ENCODE data around the gene PRELID3B.

The PRELID3B gene

DNA sequence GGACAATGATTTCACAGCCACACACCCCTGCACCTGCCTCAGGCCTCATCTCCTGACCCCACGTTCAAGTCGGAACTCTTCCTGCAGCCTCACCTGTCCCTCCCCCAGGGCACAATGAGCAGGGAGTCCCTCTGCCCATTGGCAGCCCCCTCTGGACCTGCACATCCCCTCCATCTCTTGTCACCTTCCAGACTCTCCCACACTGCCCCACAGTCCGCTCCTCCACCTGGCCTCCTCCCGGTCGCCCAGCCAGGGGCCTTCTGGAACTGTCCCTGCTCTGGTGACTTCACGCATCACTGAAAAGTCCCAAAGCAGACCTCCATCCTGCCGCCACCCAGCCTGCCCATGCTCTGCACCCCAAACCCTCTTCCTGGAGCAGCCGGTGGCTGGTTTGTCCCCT lies 40.2 kb downstream of the PRELID3B start:
- Mint-ChIP-seq H3K4me3 (no peak overlapping the region), H3K36me3 (ENCODE audit: insufficient read depth) (peaks cover 24% of the 10 kb centered on the region), H3K27me3 (no peaks in the 10 kb centered on the region), H3K27ac (ENCODE audit: low read depth) (peak overlapping the region; percentile 80), H3K4me1 (peaks cover 43% of the 10 kb centered on the region), H3K9me3 (no peaks in the 10 kb centered on the region)
- no peak for DNase-seq (ENCODE audit: low spot score in 2 of 2)
- no peak for ATAC-seq (replicated peaks; ENCODE audit: extremely low read depth, poor library complexity, severe bottlenecking)

DNA sequence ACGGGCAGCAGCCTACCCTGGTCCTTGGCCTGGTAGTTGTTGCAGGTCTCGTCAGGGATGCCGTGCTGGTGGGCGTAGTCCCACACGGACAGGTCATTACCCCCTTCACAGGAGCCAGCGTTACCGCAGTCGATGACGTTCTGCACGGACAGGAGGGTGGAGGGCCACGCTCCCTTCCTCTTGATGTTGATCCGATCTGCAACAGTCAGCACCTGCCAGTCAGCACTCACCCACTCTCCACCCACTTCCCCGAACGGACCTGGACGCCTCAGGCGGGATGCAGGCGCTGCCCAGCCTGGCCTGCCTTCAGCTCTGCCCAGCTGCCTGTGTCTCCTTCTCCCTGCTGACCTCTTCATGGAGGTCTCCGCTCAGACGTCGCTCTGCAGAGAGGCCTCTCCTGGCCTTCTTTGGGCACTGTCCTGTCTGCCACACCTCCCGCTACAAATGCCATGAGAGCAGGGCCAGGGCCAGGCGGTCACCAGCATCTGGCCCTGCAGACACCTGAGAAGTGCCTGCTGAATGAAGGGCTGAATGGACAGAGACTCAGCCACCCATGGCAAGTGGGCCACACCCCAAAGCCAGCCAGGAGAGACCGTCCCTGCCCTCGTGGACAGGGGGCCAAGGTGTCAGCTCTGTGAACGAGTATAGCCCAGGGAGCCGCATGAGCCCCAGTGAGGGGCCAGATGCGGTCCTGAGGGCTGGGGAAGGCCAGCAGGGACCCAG lies 41.0 kb downstream of the PRELID3B start:
- Mint-ChIP-seq H3K4me3 (no peak overlapping the region), H3K9me3 (no peaks in the 10 kb centered on the region), H3K36me3 (ENCODE audit: insufficient read depth) (peaks cover 28% of the 10 kb centered on the region), H3K27me3 (no peaks in the 10 kb centered on the region), H3K27ac (ENCODE audit: low read depth) (no peak overlapping the region), H3K4me1 (peaks cover 42% of the 10 kb centered on the region)
- DNase-seq (ENCODE audit: low spot score in 2 of 2) = no peak
- no peak for ATAC-seq (replicated peaks; ENCODE audit: extremely low read depth, poor library complexity, severe bottlenecking)

GRCh38 chr20:59001068-59001448 lies 41.5 kb downstream of the PRELID3B start:
- H3K4me1 Mint-ChIP-seq = peaks cover 39% of the 10 kb centered on the region
- H3K4me3 Mint-ChIP-seq = no peak overlapping the region
- ATAC-seq (replicated peaks; ENCODE audit: extremely low read depth, poor library complexity, severe bottlenecking) = no peak
- DNase-seq (ENCODE audit: low spot score in 2 of 2) = no peak
- no peaks in the 10 kb centered on the region for H3K9me3 Mint-ChIP-seq
- peaks cover 32% of the 10 kb centered on the region for H3K36me3 Mint-ChIP-seq (ENCODE audit: insufficient read depth)
- no peak overlapping the region for H3K27ac Mint-ChIP-seq (ENCODE audit: low read depth)
- H3K27me3 Mint-ChIP-seq = no peaks in the 10 kb centered on the region

- H3K9me3 Mint-ChIP-seq = no peaks in the 10 kb centered on the region
- no peak overlapping the region for H3K4me3 Mint-ChIP-seq
- H3K27ac Mint-ChIP-seq (ENCODE audit: low read depth) = peak overlapping the region; percentile 38
- peaks cover 35% of the 10 kb centered on the region for H3K4me1 Mint-ChIP-seq
- H3K27me3 Mint-ChIP-seq = no peaks in the 10 kb centered on the region
- H3K36me3 Mint-ChIP-seq (ENCODE audit: insufficient read depth) = peaks cover 38% of the 10 kb centered on the region
- no peak for ATAC-seq (replicated peaks; ENCODE audit: extremely low read depth, poor library complexity, severe bottlenecking)
- DNase-seq (ENCODE audit: low spot score in 2 of 2) = no peak
These were observed 42.3 kb downstream of the PRELID3B start for GRCh38 chr20:59000326-59000725.

GRCh38 chr20:58998656-58999055 lies 43.9 kb downstream of the PRELID3B start:
- Mint-ChIP-seq H3K27me3 (no peaks in the 10 kb centered on the region), H3K9me3 (no peaks in the 10 kb centered on the region), H3K4me3 (no peak overlapping the region), H3K4me1 (peaks cover 20% of the 10 kb centered on the region), H3K36me3 (ENCODE audit: insufficient read depth) (peaks cover 43% of the 10 kb centered on the region), H3K27ac (ENCODE audit: low read depth) (no peak overlapping the region)
- ATAC-seq (replicated peaks; ENCODE audit: extremely low read depth, poor library complexity, severe bottlenecking) (no peak), DNase-seq (ENCODE audit: low spot score in 2 of 2) (no peak)

DNA sequence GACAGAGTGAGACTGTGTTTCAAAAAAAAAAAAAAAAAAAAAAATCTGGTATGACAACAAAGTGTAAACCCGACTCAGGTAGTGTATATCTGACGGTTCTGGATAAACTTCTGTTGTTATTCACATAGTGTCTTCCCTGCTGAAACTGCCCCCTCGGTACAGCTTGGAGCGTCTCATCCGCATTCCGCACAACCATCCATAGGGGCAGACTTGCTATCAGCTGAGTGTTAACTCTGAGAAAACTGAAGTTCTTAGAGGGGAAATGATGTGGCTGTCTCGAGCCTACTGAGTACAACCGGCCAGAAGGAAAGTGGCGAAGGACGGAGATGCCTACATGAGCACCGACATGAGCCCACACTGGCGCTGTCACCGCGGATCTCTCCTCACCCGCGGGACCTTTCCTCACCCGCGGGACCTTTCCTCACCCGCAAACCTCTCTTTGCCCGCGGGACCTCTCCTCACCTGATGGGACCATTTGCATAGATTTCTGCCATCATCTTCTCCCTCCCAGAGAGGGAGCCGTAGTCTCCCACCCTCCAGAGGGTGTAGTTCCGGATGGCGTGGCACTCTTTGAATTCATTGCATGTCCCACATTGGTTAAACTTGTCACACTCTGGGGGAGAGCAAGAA lies 45.3 kb downstream of the PRELID3B start:
- H3K27ac Mint-ChIP-seq (ENCODE audit: low read depth) = no peak overlapping the region
- no peaks in the 10 kb centered on the region for H3K27me3 Mint-ChIP-seq
- DNase-seq (ENCODE audit: low spot score in 2 of 2) (no peak), ATAC-seq (replicated peaks; ENCODE audit: extremely low read depth, poor library complexity, severe bottlenecking) (no peak)
- peaks cover 52% of the 10 kb centered on the region for H3K36me3 Mint-ChIP-seq (ENCODE audit: insufficient read depth)
- H3K4me3 Mint-ChIP-seq = no peak overlapping the region
- peaks cover 6% of the 10 kb centered on the region for H3K4me1 Mint-ChIP-seq
- no peaks in the 10 kb centered on the region for H3K9me3 Mint-ChIP-seq

GRCh38 chr20:58996226-58996611 lies 46.4 kb downstream of the PRELID3B start:
- peaks cover 55% of the 10 kb centered on the region for H3K36me3 Mint-ChIP-seq (ENCODE audit: insufficient read depth)
- DNase-seq (ENCODE audit: low spot score in 2 of 2) = no peak
- H3K4me3 Mint-ChIP-seq = no peak overlapping the region
- H3K4me1 Mint-ChIP-seq = peaks cover 5% of the 10 kb centered on the region
- H3K27me3 Mint-ChIP-seq = no peaks in the 10 kb centered on the region
- peak overlapping the region; percentile 76 for H3K27ac Mint-ChIP-seq (ENCODE audit: low read depth)
- no peaks in the 10 kb centered on the region for H3K9me3 Mint-ChIP-seq
- no peak for ATAC-seq (replicated peaks; ENCODE audit: extremely low read depth, poor library complexity, severe bottlenecking)

- peaks cover 54% of the 10 kb centered on the region for H3K36me3 Mint-ChIP-seq (ENCODE audit: insufficient read depth)
- H3K9me3 Mint-ChIP-seq = no peaks in the 10 kb centered on the region
- H3K4me3 Mint-ChIP-seq = no peak overlapping the region
- H3K4me1 Mint-ChIP-seq = peaks cover 5% of the 10 kb centered on the region
- no peak for DNase-seq (ENCODE audit: low spot score in 2 of 2)
- peak overlapping the region; percentile 76 for H3K27ac Mint-ChIP-seq (ENCODE audit: low read depth)
- no peaks in the 10 kb centered on the region for H3K27me3 Mint-ChIP-seq
- ATAC-seq (replicated peaks; ENCODE audit: extremely low read depth, poor library complexity, severe bottlenecking) = no peak
These were observed 46.9 kb downstream of the PRELID3B start for GRCh38 chr20:58995461-58996225.

GRCh38 chr20:58994390-58995159 lies 48.0 kb downstream of the PRELID3B start:
- DNase-seq (ENCODE audit: low spot score in 2 of 2) (no peak), ATAC-seq (replicated peaks; ENCODE audit: extremely low read depth, poor library complexity, severe bottlenecking) (no peak)
- Mint-ChIP-seq H3K27ac (ENCODE audit: low read depth) (no peak overlapping the region), H3K9me3 (no peaks in the 10 kb centered on the region), H3K36me3 (ENCODE audit: insufficient read depth) (peaks cover 60% of the 10 kb centered on the region), H3K4me3 (no peak overlapping the region), H3K27me3 (no peaks in the 10 kb centered on the region), H3K4me1 (peaks cover 5% of the 10 kb centered on the region)

DNA sequence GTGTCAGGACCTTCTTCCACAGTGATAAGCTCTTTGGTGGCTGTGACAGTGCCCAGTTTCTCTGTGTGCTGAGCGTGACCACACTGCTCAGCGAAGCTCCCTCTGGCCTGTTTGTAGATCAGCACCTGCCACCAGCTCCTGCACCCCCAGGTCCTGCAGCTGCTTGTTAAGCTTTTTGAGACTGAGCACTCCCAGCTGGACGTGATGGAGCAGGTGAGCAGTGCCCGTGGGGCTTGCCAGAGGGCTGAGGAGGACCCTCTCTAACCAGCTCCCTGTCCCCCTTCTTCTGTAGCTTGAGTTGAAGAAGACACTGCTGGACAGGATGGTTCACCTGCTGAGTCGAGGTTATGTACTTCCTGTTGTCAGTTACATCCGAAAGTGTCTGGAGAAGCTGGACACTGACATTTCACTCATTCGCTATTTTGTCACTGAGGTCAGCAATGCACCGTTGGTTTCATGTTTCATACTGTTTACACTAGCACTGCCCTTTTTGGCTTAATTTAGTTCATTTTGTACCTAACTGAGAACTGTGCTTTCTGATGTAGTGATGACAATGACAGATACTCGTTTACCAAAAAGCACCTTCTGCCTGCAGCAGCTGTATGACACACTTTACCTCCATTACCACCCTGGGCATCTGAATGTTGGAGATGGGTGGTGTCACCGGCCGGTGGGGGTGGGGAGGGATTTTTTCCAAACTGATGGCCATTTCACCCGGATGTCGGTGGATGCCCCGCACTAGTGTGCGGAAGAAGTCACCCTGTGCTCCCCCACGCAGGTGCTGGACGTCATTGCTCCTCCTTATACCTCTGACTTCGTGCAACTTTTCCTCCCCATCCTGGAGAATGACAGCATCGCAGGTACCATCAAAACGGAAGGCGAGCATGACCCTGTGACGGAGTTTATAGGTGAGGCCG lies 49.0 kb downstream of the PRELID3B start:
- Mint-ChIP-seq H3K4me3 (no peak overlapping the region), H3K4me1 (peaks cover 5% of the 10 kb centered on the region), H3K36me3 (ENCODE audit: insufficient read depth) (peaks cover 64% of the 10 kb centered on the region), H3K9me3 (no peaks in the 10 kb centered on the region), H3K27me3 (no peaks in the 10 kb centered on the region), H3K27ac (ENCODE audit: low read depth) (no peak overlapping the region)
- no peak for ATAC-seq (replicated peaks; ENCODE audit: extremely low read depth, poor library complexity, severe bottlenecking)
- DNase-seq (ENCODE audit: low spot score in 2 of 2) = no peak

DNA sequence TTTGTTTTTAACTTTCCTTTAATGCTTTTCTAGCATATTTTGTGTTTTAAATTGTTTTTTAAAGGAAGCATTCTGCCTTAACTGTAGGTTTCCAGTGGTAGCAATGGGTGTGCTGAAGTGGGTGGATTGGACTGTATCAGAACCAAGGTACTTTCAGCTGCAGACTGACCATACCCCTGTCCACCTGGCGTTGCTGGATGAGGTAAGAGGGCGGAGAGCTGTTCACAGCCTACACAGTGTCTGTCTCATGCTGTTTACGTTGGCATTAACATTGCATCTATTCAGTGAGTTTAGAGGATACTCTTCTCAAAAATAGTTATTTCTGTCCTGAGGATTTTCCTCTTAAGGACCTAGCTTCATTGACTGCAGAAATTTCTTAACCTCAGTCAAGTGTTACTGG lies 49.7 kb downstream of the PRELID3B start:
- DNase-seq (ENCODE audit: low spot score in 2 of 2) (no peak), ATAC-seq (replicated peaks; ENCODE audit: extremely low read depth, poor library complexity, severe bottlenecking) (no peak)
- peaks cover 66% of the 10 kb centered on the region for H3K36me3 Mint-ChIP-seq (ENCODE audit: insufficient read depth)
- H3K4me1 Mint-ChIP-seq = peaks cover 7% of the 10 kb centered on the region
- no peaks in the 10 kb centered on the region for H3K9me3 Mint-ChIP-seq
- H3K27ac Mint-ChIP-seq (ENCODE audit: low read depth) = no peak overlapping the region
- H3K4me3 Mint-ChIP-seq = no peak overlapping the region
- no peaks in the 10 kb centered on the region for H3K27me3 Mint-ChIP-seq

DNA sequence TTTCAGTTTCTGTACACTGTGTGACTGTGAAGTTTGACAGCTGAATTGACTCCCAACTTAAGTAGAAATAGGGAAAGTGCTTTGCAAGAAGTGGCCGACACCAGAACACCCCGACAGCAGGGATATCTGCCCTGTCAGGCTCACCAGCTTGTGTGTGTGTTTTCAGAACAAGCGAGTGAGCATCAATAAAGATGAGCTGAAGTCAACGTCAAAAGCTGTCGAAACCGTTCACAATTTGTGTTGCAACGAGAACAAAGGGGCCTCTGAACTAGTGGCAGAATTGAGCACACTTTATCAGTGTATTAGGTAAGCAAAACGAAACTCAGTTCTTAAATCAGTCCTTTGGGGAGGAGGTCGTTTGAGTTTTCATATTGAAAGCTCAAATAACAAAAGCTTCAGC lies 50.9 kb downstream of the PRELID3B start:
- no peak overlapping the region for H3K27ac Mint-ChIP-seq (ENCODE audit: low read depth)
- H3K4me3 Mint-ChIP-seq = no peak overlapping the region
- DNase-seq (ENCODE audit: low spot score in 2 of 2) (no peak), ATAC-seq (replicated peaks; ENCODE audit: extremely low read depth, poor library complexity, severe bottlenecking) (no peak)
- H3K36me3 Mint-ChIP-seq (ENCODE audit: insufficient read depth) = peaks cover 62% of the 10 kb centered on the region
- H3K9me3 Mint-ChIP-seq = no peaks in the 10 kb centered on the region
- no peaks in the 10 kb centered on the region for H3K27me3 Mint-ChIP-seq
- peaks cover 16% of the 10 kb centered on the region for H3K4me1 Mint-ChIP-seq

Data from central memory CD8-positive, alpha-beta T cell (primary cell).